RWPE2 (cell line): ENCODE data around the gene TMEM131.
"Not testable (repeated sequence)": the region's sequence is repeated elsewhere in the genome, so short reads cannot be mapped to it uniquely, and the experiment has no call there.

Experiments
- ATAC-seq: fragments of 200-7000 bp; cut with Tn5 transposase; 3 replicates; pipeline ENCODE4 v1.9.1; 2021; ENCODE audit warnings: low read depth
- DNase-seq: peaks from one replicate; pipeline ENCODE4 v3.0.0-alpha.2; 2020; ENCODE audit warnings: low spot score
- H3K27ac ChIP-seq: fragments of 450-650 bp; 2 replicates; pipeline ENCODE4 v1.5.1; 2017; ENCODE audit warnings: mild to moderate bottlenecking; ENCODE audit not compliant: poor library complexity, severe bottlenecking
- H3K27me3 ChIP-seq: fragments of 250-450 bp; sonication (Bioruptor Pico); 2 replicates; pipeline ENCODE4 v1.5.1; 2021; ENCODE audit warnings: mild to moderate bottlenecking, moderate library complexity; ENCODE audit not compliant: insufficient read depth, poor library complexity, severe bottlenecking
- H3K36me3 ChIP-seq: fragments of 250-450 bp; sonication (Bioruptor Pico); 2 replicates; pipeline ENCODE4 v1.5.1; 2020; ENCODE audit warnings: low read depth, mild to moderate bottlenecking, moderate library complexity
- H3K4me1 ChIP-seq: fragments of 250-450 bp; sonication (Bioruptor Pico); 2 replicates; pipeline ENCODE4 v1.5.1; 2021; ENCODE audit warnings: mild to moderate bottlenecking, moderate library complexity; ENCODE audit not compliant: insufficient read depth, poor library complexity, severe bottlenecking
- H3K4me3 ChIP-seq: fragments of 250-450 bp; sonication (Bioruptor Pico); 2 replicates; pipeline ENCODE4 v1.5.1; 2021; ENCODE audit warnings: mild to moderate bottlenecking, moderate library complexity; ENCODE audit not compliant: severe bottlenecking
- H3K9me3 ChIP-seq: fragments of 250-450 bp; sonication (Bioruptor Pico); 2 replicates; pipeline ENCODE4 v1.5.1; 2021; ENCODE audit warnings: mild to moderate bottlenecking, moderate library complexity; ENCODE audit not compliant: severe bottlenecking
- TF ChIP-seq, protein P1 (sequence below): fragments of 450-650 bp; IDR thresholded peaks from one replicate; pipeline ENCODE4 v1.5.1; 2017; ENCODE audit warnings: mild to moderate bottlenecking, moderate library complexity; ENCODE audit not compliant: poor library complexity, severe bottlenecking

Gene TMEM131

DNA sequence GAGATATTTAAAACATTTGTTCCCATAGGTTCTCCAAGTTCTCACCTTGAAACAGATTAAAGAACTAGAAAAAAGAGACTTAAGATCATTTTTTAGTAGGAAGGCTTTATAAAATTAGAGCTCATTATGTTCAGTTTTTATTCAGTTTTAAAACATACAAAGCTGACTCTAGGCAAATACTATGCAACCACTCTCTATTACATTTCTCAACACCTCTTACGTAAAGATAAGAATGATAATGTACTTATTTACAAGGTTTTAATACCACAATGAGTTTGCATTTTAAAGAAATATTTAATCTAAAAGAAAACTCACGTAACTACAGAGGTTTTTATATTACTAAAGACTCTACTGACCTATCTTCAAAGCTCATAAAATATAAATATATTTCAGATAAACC, 68.8 kb downstream of the TMEM131 start:
- Histone ChIP-seq H3K36me3 (peaks cover 11% of the 10 kb centered on the region), H3K27me3 (no peaks in the 10 kb centered on the region), H3K9me3 (no peaks in the 10 kb centered on the region), H3K4me3 (no peak overlapping the region), H3K4me1 (no peaks in the 10 kb centered on the region), H3K27ac (no peak overlapping the region)
- no peak for DNase-seq
- TF ChIP-seq, protein P1, sequence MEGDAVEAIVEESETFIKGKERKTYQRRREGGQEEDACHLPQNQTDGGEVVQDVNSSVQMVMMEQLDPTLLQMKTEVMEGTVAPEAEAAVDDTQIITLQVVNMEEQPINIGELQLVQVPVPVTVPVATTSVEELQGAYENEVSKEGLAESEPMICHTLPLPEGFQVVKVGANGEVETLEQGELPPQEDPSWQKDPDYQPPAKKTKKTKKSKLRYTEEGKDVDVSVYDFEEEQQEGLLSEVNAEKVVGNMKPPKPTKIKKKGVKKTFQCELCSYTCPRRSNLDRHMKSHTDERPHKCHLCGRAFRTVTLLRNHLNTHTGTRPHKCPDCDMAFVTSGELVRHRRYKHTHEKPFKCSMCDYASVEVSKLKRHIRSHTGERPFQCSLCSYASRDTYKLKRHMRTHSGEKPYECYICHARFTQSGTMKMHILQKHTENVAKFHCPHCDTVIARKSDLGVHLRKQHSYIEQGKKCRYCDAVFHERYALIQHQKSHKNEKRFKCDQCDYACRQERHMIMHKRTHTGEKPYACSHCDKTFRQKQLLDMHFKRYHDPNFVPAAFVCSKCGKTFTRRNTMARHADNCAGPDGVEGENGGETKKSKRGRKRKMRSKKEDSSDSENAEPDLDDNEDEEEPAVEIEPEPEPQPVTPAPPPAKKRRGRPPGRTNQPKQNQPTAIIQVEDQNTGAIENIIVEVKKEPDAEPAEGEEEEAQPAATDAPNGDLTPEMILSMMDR = no peak
- ATAC-seq = no peak

DNA sequence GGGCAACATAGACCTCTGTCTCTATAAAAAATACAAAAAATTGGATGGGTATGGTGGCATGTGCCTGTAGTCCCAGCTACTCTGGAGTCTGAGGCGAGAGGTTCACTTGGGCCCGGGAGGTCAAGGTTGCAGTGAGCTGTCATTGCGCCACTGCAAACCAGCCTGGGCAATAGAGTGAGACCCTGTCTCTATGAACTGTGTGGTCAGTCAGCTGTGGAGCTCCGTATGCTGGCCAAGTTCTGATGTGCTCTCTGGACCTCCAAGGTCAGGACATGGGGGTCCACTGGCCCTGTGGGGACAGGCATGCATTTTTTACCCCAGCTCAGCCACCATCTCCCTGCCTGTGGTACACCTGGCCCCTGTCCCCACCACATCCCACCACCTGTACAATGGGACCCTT, 71.6 kb downstream of the TMEM131 start:
- ATAC-seq = no peak
- TF ChIP-seq, protein P1 = no peak

DNA sequence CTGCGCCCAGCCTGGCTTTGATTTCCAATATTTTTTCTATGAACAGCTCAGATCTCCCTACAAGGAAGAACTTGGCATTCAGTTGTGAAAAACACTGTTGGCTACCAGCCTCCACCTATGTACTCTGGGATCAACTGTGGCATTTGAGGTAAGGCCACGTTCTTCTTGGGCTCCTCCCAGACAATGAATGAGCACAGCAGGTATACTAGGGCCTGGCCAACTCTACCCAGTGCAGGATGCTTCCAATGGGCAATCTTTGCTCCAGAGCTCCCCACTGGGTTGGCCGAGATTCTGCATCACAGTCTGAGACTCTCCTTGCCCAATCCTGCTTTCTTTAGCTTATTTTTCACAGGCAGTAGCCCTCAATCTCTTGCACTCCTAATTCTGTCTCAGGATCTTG, 75.9 kb downstream of the TMEM131 start:
- no peaks in the 10 kb centered on the region; the same call in 1 of the 2 replicates for H3K36me3 ChIP-seq
- ATAC-seq (no peak), DNase-seq (no peak)
- no peaks in the 10 kb centered on the region for H3K9me3 ChIP-seq
- no peak overlapping the region for H3K4me3 ChIP-seq
- no peaks in the 10 kb centered on the region for H3K27me3 ChIP-seq
- TF ChIP-seq, protein P1 = no peak
- no peak overlapping the region for H3K27ac ChIP-seq
- no peaks in the 10 kb centered on the region for H3K4me1 ChIP-seq

More for the DNA sequence above, 71.6 kb downstream of the TMEM131 start:
- Histone ChIP-seq H3K9me3 (no peaks in the 10 kb centered on the region), H3K27ac (no peak overlapping the region), H3K4me3 (no peak overlapping the region), H3K36me3 (peaks cover 11% of the 10 kb centered on the region), H3K4me1 (no peaks in the 10 kb centered on the region), H3K27me3 (no peaks in the 10 kb centered on the region)
- no peak for DNase-seq

DNA sequence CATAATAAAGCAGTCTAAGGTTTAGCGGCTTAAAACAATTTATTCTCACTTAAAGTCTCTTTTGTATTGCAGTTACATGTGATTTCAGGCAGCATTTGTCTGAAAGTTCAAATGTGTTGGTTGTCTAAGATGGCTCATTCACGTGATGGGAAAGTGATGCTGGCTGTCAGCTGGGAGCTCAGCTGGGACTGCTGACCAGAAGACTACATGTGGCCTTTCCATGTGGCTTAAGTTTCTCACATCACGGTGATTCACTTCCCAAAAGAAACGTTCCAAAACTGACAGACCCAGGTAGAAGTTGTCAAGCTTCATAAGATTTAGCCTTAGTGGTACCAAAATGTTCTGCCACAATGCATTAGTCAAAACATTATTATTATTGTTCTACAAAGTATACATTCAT, 76.9 kb downstream of the TMEM131 start:
- no peak for ATAC-seq
- Histone ChIP-seq H3K4me3 (no peak overlapping the region), H3K27me3 (no peaks in the 10 kb centered on the region), H3K9me3 (no peaks in the 10 kb centered on the region), H3K4me1 (no peaks in the 10 kb centered on the region), H3K36me3 (no peaks in the 10 kb centered on the region; the same call in 1 of the 2 replicates), H3K27ac (no peak overlapping the region)
- TF ChIP-seq, protein P1 = no peak
- no peak for DNase-seq

DNA sequence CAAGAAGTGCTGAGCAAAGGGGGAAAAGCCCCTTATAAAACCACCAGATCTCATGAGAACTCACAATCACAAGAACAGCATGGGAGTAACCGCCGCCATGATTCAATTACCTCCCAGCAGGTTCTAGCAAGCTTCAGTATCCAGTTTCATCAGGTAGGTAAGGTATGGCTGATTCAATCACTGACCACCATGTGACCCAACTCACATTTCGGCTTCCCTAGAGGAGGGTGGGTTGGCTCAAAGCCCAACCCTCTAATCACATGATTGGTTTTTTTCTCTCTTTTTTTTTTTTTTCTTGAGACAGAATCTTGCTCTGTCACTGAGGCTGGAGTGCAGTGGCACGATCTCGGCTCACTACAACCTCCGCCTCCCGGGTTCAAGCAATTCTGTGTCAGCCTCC, 78.1 kb downstream of the TMEM131 start:
- H3K9me3 ChIP-seq, ATAC-seq, H3K36me3 ChIP-seq, DNase-seq, H3K4me3 ChIP-seq, H3K27ac ChIP-seq, H3K27me3 ChIP-seq, H3K4me1 ChIP-seq: not testable (repeated sequence)
